Immature natural killer cell (primary cell): ENCODE measurements around the gene RACGAP1. TPM values are rescaled to one million over a fixed set of nuclear protein-coding genes. Genes with fewer than 3 reads are reported as not detected.

Experiments used
- DNase-seq, 3 donors: peaks; one replicate each; pipeline ENCODE4 v3.0.0; 2022; ENCODE audit warnings: mixed read lengths in 1 of 3
- H3K27ac Mint-ChIP-seq, 6 donors: one replicate each; pipeline ENCODE4 v1.8.0; 2020; ENCODE audit warnings: mixed read lengths in 6 of 6, mild to moderate bottlenecking in 5 of 6, inconsistent platforms in 4 of 6, moderate library complexity in 3 of 6
- H3K27me3 Mint-ChIP-seq, 3 donors: one replicate each; pipeline ENCODE4 v1.8.0; 2020 to 2021; ENCODE audit warnings: low read depth in 3 of 3, mild to moderate bottlenecking in 3 of 3, mixed read lengths in 3 of 3, moderate library complexity in 3 of 3, inconsistent platforms in 1 of 3
- H3K36me3 Mint-ChIP-seq, 3 donors: one replicate each; pipeline ENCODE4 v1.8.0; 2020; ENCODE audit warnings: mixed read lengths in 3 of 3, inconsistent platforms in 2 of 3, mild to moderate bottlenecking in 2 of 3
- H3K4me1 Mint-ChIP-seq, 2 donors: one replicate each; pipeline ENCODE4 v1.8.0; 2020; ENCODE audit warnings: inconsistent platforms in 2 of 2, mild to moderate bottlenecking in 2 of 2, mixed read lengths in 2 of 2, moderate library complexity in 1 of 2
- H3K4me3 Mint-ChIP-seq, 5 donors: one replicate each; pipeline ENCODE4 v1.8.0; 2020; ENCODE audit warnings: mild to moderate bottlenecking in 5 of 5, mixed read lengths in 5 of 5, inconsistent platforms in 3 of 5, moderate library complexity in 3 of 5
- H3K9me3 Mint-ChIP-seq, 6 donors: one replicate each; pipeline ENCODE4 v1.8.0; 2020; ENCODE audit warnings: mild to moderate bottlenecking in 6 of 6, mixed read lengths in 6 of 6, inconsistent platforms in 4 of 6, moderate library complexity in 3 of 6
- polyA plus RNA-seq, 3 donors: library from polyadenylated mRNA; unstranded; fragments of 300-500 nt; fragmentation: Illumina TruSeq; gene quantifications; one replicate each; pipeline ENCODE4 v1.2.3, GENCODE V29; 2021

Gene RACGAP1
- polyA plus RNA-seq, 3 donors from 2014 or later, result 11.6 to 20.9 (median 12.4) TPM

DNA sequence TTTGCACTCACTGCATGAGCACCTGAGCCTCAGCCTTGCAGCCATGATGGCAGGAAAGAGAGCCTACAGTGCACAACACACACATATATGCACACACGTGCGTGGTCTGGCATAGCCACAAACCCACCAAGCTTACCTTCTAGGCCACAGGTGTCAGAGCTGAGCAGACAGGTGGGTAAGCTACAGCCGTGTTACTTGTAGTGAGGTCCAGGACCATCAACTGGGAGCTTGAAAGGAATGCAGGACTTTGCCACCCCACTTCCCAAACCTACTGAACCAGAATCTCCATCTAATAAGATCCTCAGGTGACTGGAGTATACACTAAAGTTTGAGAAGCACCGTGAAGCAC, 34.8 kb upstream of the RACGAP1 start:
- Mint-ChIP-seq H3K27me3 (peaks cover 7 to 30% (median 12%) of the 10 kb centered on the region in 3 donors), H3K9me3 (no peaks in the 10 kb centered on the region), H3K27ac (no peak overlapping the region), H3K4me3 (peak overlapping the region in 3 of 5 donors; percentile 21 to 51 (median 29)), H3K4me1 (peaks cover 17 to 19% of the 10 kb centered on the region in 2 donors), H3K36me3 (no peaks in the 10 kb centered on the region)
- no peak for DNase-seq

- no peak overlapping the region for H3K27ac Mint-ChIP-seq
- H3K4me1 Mint-ChIP-seq, result peaks cover 17 to 19% of the 10 kb centered on the region in 2 donors
- H3K27me3 Mint-ChIP-seq, result peaks cover 6 to 30% (median 12%) of the 10 kb centered on the region in 3 donors
- no peaks in the 10 kb centered on the region for H3K36me3 Mint-ChIP-seq
- no peak for DNase-seq
- H3K9me3 Mint-ChIP-seq, result no peaks in the 10 kb centered on the region
- H3K4me3 Mint-ChIP-seq, result peak overlapping the region; percentile 10 to 51 (median 42)
These were observed 34.3 kb upstream of the RACGAP1 start for GRCh38 chr12:50059440-50060119.

DNA sequence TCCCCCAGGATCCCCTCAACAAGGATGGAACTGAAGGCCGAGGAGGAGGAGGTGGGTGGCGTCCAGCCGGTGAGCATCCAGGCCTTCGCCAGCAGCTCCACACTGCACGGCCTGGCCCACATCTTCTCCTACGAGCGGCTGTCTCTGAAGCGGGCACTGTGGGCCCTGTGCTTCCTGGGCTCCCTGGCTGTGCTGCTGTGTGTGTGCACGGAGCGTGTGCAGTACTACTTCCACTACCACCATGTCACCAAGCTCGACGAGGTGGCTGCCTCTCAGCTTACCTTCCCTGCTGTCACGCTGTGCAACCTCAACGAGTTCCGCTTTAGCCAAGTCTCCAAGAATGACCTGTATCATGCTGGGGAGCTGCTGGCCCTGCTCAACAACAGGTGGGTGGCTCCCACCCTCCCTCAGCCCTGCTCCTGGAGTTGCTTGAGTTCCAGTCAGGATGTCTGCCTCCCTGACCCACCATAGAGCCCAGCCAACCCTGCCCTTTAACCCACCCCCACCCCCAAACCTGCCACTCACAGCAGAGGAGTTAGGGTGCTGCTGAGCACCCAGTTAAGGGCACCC, 33.5 kb upstream of the RACGAP1 start:
- Mint-ChIP-seq H3K4me3 (peak overlapping the region in 4 of 5 donors; percentile 40 to 70 (median 64)), H3K9me3 (no peaks in the 10 kb centered on the region), H3K27me3 (peaks cover 6 to 30% (median 9%) of the 10 kb centered on the region in 3 donors), H3K4me1 (peaks cover 17 to 19% of the 10 kb centered on the region in 2 donors), H3K36me3 (no peaks in the 10 kb centered on the region), H3K27ac (no peak overlapping the region)
- DNase-seq, result no peak

- no peak for DNase-seq
- H3K9me3 Mint-ChIP-seq, result no peaks in the 10 kb centered on the region
- H3K36me3 Mint-ChIP-seq, result no peaks in the 10 kb centered on the region
- H3K27ac Mint-ChIP-seq, result no peak overlapping the region
- peaks cover 17 to 19% of the 10 kb centered on the region in 2 donors for H3K4me1 Mint-ChIP-seq
- peaks cover 6 to 28% (median 9%) of the 10 kb centered on the region in 3 donors for H3K27me3 Mint-ChIP-seq
- peak overlapping the region in 2 of 5 donors; percentile 9 to 35 for H3K4me3 Mint-ChIP-seq
These were observed 32.8 kb upstream of the RACGAP1 start for GRCh38 chr12:50057896-50058670.

- Mint-ChIP-seq H3K27me3 (peaks cover 6 to 26% (median 11%) of the 10 kb centered on the region in 3 donors), H3K4me1 (peaks cover 17 to 19% of the 10 kb centered on the region in 2 donors), H3K27ac (no peak within 1 kb of the TSS), H3K36me3 (no peaks in the 10 kb centered on the region), H3K9me3 (no peaks in the 10 kb centered on the region), H3K4me3 (peak within 1 kb of the TSS; percentile 66 to 89 (median 79))
- DNase-seq, result no peak
These were observed 31.9 kb upstream of the RACGAP1 start, which contains the start of gene ASIC1 for GRCh38 chr12:50057000-50057841. Gene ASIC1, plus strand, starts transcription at chr12:50057596. Its CDS starts 1,171 bp downstream, at chr12:50058767.

GRCh38 chr12:50056639-50056976, 31.3 kb upstream of the RACGAP1 start:
- no peak for DNase-seq
- Mint-ChIP-seq H3K27ac (no peak overlapping the region), H3K4me3 (peak overlapping the region; percentile 66 to 89 (median 79)), H3K9me3 (no peaks in the 10 kb centered on the region), H3K4me1 (peaks cover 17 to 19% of the 10 kb centered on the region in 2 donors), H3K27me3 (peaks cover 6 to 27% (median 16%) of the 10 kb centered on the region in 3 donors), H3K36me3 (peaks cover 0 to 2% (median 0%) of the 10 kb centered on the region in 3 donors)

DNA sequence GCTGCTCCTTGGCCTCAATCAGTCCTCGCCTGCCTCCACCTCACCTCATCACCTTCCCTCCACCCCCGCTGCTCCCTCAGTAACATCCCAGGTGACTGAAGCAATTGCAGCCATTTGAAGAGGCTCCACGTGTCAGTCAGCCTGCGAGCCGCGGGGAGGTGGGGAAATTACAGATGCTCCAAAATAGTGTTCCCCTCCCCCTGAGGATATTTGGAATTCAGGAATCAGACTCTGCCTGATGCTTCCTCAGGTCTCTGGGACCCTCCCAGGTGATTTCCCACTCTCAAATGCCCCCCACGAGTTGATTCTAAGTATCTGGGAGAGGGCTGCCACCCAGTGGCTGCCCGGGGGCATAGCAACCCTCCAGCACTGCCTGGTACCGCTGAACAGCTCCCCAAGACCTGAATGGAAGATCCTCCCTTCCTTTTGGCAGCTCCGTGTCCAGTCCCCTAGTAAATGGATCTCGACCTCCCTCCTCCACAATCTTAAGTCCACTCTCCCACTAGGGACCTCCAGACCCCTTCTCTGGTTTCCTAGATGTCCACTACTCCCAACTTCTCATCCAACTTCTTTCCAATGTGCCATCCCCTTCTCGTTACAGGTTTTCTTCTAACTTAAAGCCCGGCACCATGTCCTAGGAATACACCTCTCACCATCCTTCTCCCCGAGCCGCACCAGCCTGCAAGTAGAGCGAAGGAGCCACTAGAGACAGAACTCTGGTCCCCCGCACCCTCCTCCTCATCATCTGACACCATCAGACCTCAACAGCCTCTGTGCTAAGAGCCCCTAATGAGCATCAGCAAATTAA, 30.7 kb upstream of the RACGAP1 start:
- Mint-ChIP-seq H3K36me3 (peaks cover 0 to 4% (median 0%) of the 10 kb centered on the region in 3 donors), H3K4me3 (peak overlapping the region; percentile 7 to 48 (median 42)), H3K27me3 (peaks cover 6 to 30% (median 16%) of the 10 kb centered on the region in 3 donors), H3K4me1 (peaks cover 17 to 19% of the 10 kb centered on the region in 2 donors), H3K9me3 (no peaks in the 10 kb centered on the region), H3K27ac (no peak overlapping the region)
- DNase-seq, result peak; percentile 23 to 32 (median 23)

DNA sequence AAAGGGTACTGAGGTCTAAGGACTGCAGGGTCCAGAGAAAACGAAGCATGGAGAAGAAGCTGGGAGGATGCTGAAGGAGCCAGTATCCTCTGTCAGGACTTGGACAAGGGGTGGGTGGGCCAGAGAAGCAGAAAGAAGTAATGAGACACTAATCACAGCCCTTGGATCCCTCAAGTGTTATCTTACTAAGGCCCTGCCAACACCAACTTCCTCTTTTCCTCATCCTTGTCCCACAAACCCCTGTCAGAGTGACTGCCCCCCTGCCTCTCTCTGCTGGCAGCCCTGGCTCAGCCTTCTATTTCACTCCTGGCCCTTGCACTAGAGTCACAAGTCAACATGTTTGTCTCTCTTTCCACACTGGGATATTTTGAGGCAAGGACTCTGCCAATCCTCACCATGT, 28.3 kb upstream of the RACGAP1 start:
- Mint-ChIP-seq H3K4me3 (no peak overlapping the region), H3K36me3 (peaks cover 0 to 5% (median 4%) of the 10 kb centered on the region in 3 donors), H3K27me3 (peaks cover 7 to 32% (median 30%) of the 10 kb centered on the region in 3 donors), H3K4me1 (peaks cover 14 to 17% of the 10 kb centered on the region in 2 donors), H3K9me3 (no peaks in the 10 kb centered on the region), H3K27ac (no peak overlapping the region)
- no peak for DNase-seq

- no peak overlapping the region for H3K4me3 Mint-ChIP-seq
- no peak for DNase-seq
- peaks cover 14 to 17% of the 10 kb centered on the region in 2 donors for H3K4me1 Mint-ChIP-seq
- H3K9me3 Mint-ChIP-seq, result no peaks in the 10 kb centered on the region
- H3K27ac Mint-ChIP-seq, result no peak overlapping the region
- peaks cover 0 to 5% (median 4%) of the 10 kb centered on the region in 3 donors for H3K36me3 Mint-ChIP-seq
- H3K27me3 Mint-ChIP-seq, result peaks cover 5 to 34% (median 32%) of the 10 kb centered on the region in 3 donors
These were observed 27.7 kb upstream of the RACGAP1 start for GRCh38 chr12:50052964-50053363.

- peaks cover 5 to 34% (median 32%) of the 10 kb centered on the region in 3 donors for H3K27me3 Mint-ChIP-seq
- peaks cover 0 to 5% (median 4%) of the 10 kb centered on the region in 3 donors for H3K36me3 Mint-ChIP-seq
- H3K27ac Mint-ChIP-seq, result no peak overlapping the region
- H3K4me1 Mint-ChIP-seq, result peaks cover 14 to 17% of the 10 kb centered on the region in 2 donors
- DNase-seq, result no peak
- H3K4me3 Mint-ChIP-seq, result no peak overlapping the region
- H3K9me3 Mint-ChIP-seq, result no peaks in the 10 kb centered on the region
These were observed 27.2 kb upstream of the RACGAP1 start for GRCh38 chr12:50052544-50052943.

DNA sequence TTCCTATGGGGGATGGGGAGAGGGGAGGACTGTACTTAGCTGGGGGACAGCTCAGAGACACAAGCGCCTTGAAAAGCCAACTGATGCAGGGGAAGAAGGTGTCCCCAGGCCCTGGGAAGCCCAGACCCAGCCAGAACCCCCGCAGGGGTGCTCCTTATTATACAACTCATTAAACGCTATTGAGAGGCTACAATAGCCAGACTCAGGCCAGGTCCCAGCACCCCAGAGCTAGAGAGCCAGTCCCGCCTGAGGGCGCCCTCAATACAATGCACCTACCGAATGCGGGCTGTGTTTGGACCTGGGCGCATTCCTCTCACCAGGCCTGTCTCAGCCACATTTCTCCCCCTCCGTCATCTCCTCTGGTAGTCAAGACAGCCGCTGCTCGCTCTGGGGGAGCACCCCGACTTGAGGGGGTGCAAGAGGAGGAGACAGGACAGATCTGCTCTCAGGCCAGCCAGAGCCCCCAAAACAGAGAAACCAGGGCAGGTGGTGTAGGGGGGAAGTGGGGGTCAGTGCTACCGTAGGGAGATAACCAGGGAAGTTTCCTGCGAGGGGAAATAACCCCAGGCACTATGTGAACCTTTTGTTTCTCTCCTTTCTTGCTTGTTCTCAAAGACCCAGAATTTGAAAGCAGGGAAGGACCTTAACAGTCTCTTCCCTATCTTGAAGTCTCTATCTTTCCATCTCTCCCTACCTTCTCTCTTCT, 26.0 kb upstream of the RACGAP1 start:
- H3K4me1 Mint-ChIP-seq, result peaks cover 6 to 7% of the 10 kb centered on the region in 2 donors
- H3K27ac Mint-ChIP-seq, result peak overlapping the region in 1 of 6 donors; percentile 7
- H3K36me3 Mint-ChIP-seq, result peaks cover 0 to 5% (median 4%) of the 10 kb centered on the region in 3 donors
- peaks cover 4 to 34% (median 24%) of the 10 kb centered on the region in 3 donors for H3K27me3 Mint-ChIP-seq
- no peaks in the 10 kb centered on the region for H3K9me3 Mint-ChIP-seq
- no peak overlapping the region for H3K4me3 Mint-ChIP-seq
- no peak for DNase-seq
